Stimulated activated CD4-positive, alpha-beta T cell treated with anti-CD3 and anti-CD28 coated beads, Interleukin-1b, Interleukin-23, amount 100 ng/mL, for 24 hours (primary cell): Measurements from ENCODE around the gene SKI.

Experiments used
- DNase-seq, 4 experiments: peaks; one replicate each; pipeline ENCODE4 v3.0.0-alpha.2; 2020; ENCODE audit warnings: low read depth in 4 of 4, low spot score in 1 of 4

SKI gene

DNA sequence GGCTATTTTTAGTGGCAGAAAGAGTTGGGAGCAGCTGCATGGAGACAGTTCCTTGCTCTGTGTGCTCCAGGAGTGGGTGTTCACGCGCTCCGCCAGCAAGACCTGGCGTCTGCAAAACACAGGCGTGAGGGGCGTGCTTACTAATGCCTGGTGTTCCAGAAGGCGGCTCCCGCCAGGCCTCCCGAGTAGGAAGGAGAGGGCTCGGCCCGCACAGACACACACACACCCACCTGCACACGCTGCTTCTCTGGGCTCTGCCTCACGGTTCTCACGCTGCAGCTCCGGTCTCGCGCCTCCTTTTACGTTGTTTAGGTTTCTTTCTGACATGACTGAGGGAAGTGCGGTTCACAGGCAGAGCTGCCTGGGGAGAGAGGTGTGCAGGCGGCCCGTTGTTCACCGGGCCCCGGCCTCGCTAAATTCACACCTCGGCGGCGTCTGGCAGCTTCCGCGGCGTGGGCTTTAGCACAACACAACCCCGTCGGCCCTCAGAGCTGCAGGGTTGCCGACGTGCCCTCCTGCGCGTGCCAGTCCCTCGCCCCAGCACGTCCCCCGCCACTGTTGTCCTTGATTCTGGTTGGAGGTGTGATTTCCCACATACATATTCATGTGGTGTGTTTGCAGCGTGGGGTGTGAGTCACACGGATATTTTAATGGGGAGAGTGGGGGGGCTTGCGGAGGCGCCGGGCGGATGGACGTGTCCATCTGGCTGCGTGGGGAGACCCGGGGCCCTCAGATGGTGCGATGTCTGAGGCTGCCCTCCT is 77.0 kb downstream of the SKI start:
- no peak for DNase-seq

DNA sequence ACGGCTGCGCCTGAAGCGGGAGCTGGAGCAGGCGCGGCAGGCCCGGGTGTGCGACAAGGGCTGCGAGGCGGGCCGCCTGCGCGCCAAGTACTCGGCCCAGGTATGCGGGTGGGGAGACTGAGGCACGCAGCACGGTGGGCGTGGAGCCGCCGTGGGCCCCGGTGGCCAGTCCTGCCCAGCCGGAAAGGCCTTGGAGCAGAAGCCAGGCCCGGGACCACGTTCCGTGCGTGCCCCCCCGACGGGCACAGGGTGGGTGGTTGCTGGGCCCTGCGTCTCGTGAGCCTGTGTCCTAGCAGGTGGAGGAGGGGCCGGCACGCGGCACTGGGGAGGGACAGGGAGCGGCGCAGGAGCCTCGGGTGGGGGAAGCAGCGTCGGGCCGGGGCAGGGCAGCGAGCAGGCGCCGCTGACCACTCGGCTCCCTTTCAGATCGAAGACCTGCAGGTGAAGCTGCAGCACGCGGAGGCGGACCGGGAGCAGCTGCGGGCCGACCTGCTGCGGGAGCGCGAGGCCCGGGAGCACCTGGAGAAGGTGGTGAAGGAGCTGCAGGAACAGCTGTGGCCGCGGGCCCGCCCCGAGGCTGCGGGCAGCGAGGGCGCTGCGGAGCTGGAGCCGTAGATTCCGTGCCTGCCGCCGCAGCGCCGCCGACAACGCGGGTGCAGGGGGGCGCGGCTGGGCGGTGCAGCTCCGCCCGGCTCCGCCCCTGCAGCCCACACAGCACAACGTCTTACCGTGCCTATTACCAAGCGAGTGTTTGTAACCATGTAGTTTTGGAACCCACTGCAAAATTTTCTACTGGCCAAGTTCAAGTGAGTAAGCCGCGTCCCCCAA is 78.2 kb downstream of the SKI start:
- DNase-seq: no peak

GRCh38 chr1:2307064-2307605 is 79.0 kb downstream of the SKI start:
- DNase-seq: no peak

DNA sequence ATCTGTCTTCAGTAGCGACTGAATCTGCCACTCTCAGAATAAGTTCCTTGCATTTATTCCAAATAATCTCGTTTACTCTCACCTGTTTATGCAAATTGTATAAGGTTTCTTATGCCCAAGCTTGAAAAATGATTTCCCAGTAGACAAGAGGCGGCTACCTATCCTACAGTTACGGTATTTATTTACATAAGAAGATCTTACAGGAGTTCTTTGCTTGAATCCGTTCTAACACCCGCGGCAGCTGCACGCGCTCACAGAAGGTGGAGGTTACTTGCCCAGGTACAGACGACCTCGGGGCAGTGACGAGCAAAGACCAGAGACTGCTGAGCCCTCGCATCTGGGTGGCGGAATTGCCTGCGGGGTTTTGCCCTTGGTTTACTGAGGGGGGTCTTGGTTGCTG is 79.9 kb downstream of the SKI start:
- no peak for DNase-seq

- DNase-seq: no peak
Measured at GRCh38 chr1:2308844-2309243, 80.7 kb downstream of the SKI start.

- DNase-seq: no peak
Measured at GRCh38 chr1:2310332-2311183, 82.4 kb downstream of the SKI start.

DNA sequence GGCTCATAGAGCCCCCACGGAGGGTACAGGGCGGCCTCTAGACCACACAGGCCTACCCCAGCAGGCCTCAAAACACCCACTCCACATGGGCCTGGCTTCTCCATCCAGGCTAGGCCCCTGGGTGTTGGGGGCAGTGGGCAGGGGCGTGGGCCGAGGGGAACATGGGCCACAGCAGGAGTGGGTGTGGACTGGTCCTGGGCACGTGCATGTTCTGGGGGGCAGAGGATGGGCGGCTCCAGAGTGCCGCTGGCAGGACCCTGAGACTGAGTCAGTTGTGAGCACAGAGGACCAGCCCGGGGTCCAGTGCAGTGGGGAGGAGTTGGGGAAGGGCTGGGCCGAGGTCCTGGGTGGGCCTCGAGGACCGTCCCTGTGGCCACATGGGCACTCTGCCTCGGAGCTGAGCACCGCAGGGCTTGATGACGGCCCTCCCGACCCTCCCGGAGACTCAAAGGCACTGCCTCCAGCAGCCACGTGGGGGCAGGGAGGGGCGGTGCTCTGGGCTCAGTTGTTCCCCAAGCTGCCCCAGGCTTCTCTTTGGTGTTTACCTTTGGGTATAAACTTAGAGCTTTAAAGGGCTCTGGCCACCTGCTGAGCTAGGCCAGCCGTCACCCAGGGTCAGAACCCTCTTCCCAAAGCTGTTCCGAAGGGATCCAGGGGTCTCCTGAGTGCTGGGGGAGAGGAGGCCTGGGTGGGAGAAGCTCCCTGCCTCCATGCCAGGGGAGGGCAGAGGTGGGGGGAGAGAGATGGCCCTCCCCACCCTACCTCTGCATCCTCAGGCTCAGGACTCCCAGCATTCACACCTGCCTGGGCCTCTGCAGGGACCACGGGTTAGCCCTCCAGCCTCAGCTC is 83.3 kb downstream of the SKI start:
- DNase-seq: peak in 2 of 4 experiments; percentile 30 to 34

- DNase-seq: no peak
Measured at GRCh38 chr1:2312160-2312514, 84.0 kb downstream of the SKI start.

GRCh38 chr1:2312515-2313301 is 84.6 kb downstream of the SKI start:
- DNase-seq: no peak

DNA sequence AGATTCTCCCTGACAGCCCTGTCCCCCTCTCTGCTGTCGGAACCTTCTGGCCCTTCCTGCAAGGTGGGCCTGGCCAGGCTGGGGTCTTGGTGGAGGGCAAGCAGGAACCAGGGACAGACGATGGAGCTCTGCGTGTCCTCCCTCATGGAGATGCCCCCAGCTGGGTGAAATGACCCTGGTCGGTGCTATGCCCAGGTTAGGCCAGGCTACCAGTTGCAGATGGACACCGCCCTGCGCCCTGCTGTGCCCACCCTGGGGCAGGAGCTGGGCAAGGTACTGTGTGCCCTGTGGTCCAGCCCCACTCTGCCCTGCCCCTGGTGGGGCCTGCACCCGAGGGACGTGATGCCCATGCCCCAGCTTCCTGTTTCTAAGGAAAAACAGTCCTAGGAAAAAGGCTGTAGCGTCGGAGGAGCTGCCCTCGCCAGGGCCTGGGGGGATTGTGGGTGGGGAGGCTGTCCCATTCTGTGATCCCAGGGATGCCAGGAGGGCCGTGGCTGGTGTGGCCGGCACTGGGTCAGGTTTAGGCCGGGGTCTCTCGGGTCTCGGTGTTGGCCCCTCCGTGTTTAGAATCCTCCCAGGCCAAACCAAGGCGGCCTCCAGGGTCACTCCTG is 85.6 kb downstream of the SKI start:
- no peak for DNase-seq

DNA sequence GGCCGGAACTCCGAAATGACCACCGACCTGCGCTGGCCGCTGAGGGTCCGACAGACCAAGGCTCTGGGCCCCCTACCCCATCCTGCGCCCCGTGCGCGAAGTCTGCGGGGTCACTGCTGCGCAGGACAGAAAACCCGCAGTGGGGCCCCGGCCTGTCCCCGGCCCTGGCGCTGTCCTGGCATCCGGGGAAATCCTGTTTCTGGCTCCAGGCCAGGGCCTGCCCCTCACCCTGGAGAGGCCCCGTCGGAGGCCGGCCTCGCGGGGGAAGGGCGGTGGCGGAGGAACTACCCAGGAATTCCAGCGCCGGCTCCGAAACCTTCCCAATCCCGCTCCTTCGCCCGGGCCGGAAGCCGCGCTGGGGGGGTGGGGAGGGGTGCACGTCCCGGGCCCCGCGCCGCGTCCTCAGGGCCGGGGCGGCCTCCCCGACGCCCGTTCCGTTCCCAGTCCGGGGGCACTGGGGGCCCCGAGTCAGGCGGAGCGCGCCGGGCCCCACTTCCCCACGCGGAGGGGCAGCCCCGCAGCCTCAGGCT is 86.2 kb downstream of the SKI start:
- no peak for DNase-seq

DNA sequence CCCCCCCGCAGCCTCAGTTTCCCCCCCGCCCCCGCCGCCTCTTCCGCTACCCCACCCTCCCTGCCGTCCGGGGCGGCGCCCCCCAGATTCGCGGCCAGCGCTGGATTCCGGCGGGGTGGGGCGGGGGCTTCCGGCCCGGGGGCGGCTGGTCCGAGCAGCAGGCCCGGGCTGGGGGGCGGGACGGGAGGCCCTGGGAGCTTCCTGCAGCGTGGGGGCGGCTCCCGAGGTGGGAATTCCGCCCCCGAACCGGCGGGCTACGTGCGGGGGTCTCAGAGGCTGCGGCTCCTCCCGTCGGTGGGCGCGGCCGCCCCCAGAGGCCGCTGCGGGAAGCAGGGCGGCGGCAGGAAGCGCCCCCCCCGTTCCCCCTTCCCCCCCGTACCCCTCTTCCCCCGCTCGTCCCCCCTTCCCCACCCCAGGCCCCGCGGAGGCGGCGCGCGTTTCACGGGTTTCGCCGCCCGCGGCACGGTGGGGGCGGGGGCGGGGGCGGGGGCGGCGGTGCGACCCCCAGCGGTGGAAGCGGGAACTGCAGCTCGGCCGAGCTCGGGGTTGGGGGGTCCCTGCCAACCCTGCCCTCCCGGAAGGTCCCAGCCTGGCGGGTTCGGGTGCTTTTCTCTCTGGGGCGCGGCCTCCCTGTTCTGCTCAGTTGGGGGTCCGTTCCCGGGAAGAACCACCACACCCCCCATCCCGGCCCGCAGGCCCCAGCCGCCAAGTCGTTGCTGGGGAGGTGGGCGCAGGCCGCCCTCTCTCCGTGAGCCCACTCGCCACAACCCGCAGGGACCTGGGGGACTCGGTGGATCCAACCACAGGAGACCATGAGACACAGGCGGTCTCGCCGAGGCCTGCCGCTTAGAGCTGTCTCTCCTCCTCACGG is 86.9 kb downstream of the SKI start:
- peak in 3 of 4 experiments; percentile 17 to 48 (median 25) for DNase-seq

DNA sequence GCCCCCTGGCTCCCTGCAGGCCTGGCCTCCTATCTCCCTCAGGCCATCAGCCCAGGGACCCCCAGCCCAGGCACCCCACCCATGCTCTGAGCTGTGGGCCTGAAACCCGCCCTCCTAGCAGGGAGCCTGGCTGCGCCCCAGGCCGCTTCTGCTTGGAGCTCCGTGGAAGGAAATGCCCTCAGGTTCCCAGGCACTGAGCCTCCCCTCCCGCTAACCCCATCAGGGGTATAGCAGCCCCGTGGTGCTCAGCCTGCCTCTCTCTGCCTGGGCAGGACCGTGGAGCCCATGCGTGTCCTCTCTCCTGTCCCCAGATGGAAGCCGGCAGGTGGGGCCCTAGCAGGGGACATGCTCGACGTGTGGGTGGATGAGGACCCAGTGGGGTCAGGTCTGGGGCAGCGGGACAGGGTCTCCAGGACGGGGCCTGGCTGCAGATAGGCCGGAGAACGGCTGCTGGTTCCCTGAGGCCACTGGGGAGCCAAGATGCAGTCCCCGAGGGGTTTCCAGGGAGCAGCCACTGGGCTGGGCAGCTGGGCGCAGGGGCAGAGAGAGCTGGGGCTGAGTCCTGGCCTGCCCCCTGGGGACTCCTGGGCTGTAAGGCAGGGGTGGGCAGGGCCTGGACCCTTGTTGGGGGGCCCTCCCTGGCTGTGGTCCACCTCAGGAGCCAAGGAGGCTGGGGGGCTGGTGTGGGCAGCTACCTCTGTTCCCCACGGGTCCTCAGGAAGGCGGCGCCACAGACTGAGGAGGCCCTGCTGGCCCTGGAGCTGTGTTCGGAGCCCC is 87.7 kb downstream of the SKI start:
- DNase-seq: no peak

DNA sequence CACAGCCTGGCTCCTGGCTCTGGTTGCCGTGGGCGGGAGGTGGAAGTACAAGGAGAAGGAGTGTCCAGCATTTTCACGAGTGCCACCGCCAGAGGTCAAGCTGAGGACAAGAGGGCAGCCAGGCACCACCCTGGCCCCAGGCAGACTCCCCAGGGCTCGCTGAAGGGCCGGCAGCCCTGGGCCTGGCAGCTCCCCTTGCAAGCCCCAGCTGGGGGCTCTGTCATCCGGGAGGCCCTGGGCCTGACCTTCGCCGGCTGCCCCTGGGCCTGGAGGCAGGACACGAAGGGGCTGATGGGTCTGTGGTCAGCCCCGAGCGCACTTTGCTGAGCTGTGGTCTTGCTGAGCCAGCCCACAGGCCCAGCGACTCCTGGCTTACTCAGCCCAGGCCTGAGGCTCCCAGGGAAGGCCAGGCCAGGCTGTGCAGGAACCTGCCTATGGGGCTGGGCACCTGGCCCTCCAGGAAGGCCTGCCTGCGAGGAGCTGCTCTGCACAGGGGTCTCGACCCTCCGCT is 88.4 kb downstream of the SKI start:
- no peak for DNase-seq

GRCh38 chr1:2317230-2318065 is 89.3 kb downstream of the SKI start:
- no peak for DNase-seq
